Lower leg skin (tissue), 3 donors: ENCODE results near the gene BTG4.

Source experiments
- POLR2A ChIP-seq, 2 donors: fragments of 450-650 bp; IDR thresholded peaks; one replicate each; pipeline ENCODE4 v1.6.1; 2016 to 2017; ENCODE audit warnings: antibody characterized with exemption in 2 of 2, mild to moderate bottlenecking in 1 of 2, moderate library complexity in 1 of 2
- TF ChIP-seq, protein P1 (sequence below), 3 donors: fragments of 450-650 bp; IDR thresholded peaks; one replicate each; pipeline ENCODE4 v1.5.1; 2016; ENCODE audit warnings: antibody characterized with exemption in 3 of 3, mild to moderate bottlenecking in 3 of 3, moderate library complexity in 2 of 3

GRCh38 chr11:111560800-111561199, 48.6 kb upstream of the BTG4 start:
- TF ChIP-seq, protein P1, sequence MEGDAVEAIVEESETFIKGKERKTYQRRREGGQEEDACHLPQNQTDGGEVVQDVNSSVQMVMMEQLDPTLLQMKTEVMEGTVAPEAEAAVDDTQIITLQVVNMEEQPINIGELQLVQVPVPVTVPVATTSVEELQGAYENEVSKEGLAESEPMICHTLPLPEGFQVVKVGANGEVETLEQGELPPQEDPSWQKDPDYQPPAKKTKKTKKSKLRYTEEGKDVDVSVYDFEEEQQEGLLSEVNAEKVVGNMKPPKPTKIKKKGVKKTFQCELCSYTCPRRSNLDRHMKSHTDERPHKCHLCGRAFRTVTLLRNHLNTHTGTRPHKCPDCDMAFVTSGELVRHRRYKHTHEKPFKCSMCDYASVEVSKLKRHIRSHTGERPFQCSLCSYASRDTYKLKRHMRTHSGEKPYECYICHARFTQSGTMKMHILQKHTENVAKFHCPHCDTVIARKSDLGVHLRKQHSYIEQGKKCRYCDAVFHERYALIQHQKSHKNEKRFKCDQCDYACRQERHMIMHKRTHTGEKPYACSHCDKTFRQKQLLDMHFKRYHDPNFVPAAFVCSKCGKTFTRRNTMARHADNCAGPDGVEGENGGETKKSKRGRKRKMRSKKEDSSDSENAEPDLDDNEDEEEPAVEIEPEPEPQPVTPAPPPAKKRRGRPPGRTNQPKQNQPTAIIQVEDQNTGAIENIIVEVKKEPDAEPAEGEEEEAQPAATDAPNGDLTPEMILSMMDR (IDR thresholded peaks at IDR 0.05): no peak
- TF ChIP-seq POLR2A (IDR thresholded peaks at IDR 0.05): no peak
